Muscle of leg (tissue), 11 donors: Measurements from ENCODE around the gene C3. TPM values are rescaled to one million over a fixed set of nuclear protein-coding genes. Genes with fewer than 3 reads are reported as not detected.
"Not testable (repeated sequence)": the region's sequence is repeated elsewhere in the genome, so short reads cannot be mapped to it uniquely, and the experiment has no call there.

Experiments
- DNase-seq: peaks from one replicate; pipeline ENCODE4 v3.0.0; 2013
- H3K27ac ChIP-seq: one replicate; pipeline ENCODE4 v1.5.1; 2013; ENCODE audit warnings: mild to moderate bottlenecking, low read length, control low read depth
- H3K27me3 ChIP-seq: one replicate; pipeline ENCODE4 v1.6.1; 2013; ENCODE audit warnings: low read length; ENCODE audit not compliant: control insufficient read depth, insufficient read depth
- H3K36me3 ChIP-seq: one replicate; pipeline ENCODE4 v1.6.1; 2013; ENCODE audit warnings: low read length; ENCODE audit not compliant: control insufficient read depth, insufficient read depth
- H3K4me1 ChIP-seq: one replicate; pipeline ENCODE4 v1.6.1; 2013; ENCODE audit warnings: low read length; ENCODE audit not compliant: control insufficient read depth, insufficient read depth
- H3K4me3 ChIP-seq: one replicate; pipeline ENCODE4 v1.5.1; 2013; ENCODE audit warnings: low read length, control low read depth
- H3K9me3 ChIP-seq: replicated peaks from 2 replicates; pipeline ENCODE4 v1.6.1; 2013; ENCODE audit warnings: low read depth, low read length; ENCODE audit not compliant: control insufficient read depth
- WGBS: methylation state at CpG from one replicate; pipeline ENCODE4 v1.1.5; 2013; ENCODE audit warnings: missing lambda C conversion rate; ENCODE audit not compliant: insufficient coverage; 5-methylcytosine and 5-hydroxymethylcytosine counted together
- polyA plus RNA-seq, 8 donors: library from polyadenylated mRNA; unstranded; fragments of 120-200 nt; gene quantifications; one replicate each; pipeline versions ENCODE4 v1.2.1 to v1.2.3, GENCODE V29; 2013; ENCODE audit warnings: inconsistent platforms in 1 of 8, low replicate concordance in 1 of 8; ENCODE audit not compliant: insufficient read length in 8 of 8, insufficient read depth in 1 of 8
- total RNA-seq: library from RNA; stranded (reverse); fragments of 120-200 nt; gene quantifications from one replicate; pipeline ENCODE4 v1.2.4, GENCODE V29; 2013

Gene C3
- total and polyA plus RNA-seq, 9 donors = 1.2 to 11.1 (median 3.3) TPM

GRCh38 chr19:6713773-6714692, 6.4 kb downstream of the C3 start:
- Histone ChIP-seq H3K9me3 (no peaks in the 10 kb centered on the region), H3K27ac (no peak overlapping the region), H3K4me3 (no peak overlapping the region), H3K4me1 (no peaks in the 10 kb centered on the region), H3K36me3 (no peaks in the 10 kb centered on the region), H3K27me3 (peaks cover 23% of the 10 kb centered on the region)
- DNase-seq = no peak
- WGBS = 64% methylated on average over 8 of the region's 24 CpGs

- no peaks in the 10 kb centered on the region for H3K36me3 ChIP-seq
- DNase-seq = no peak
- H3K27me3 ChIP-seq = peaks cover 28% of the 10 kb centered on the region
- H3K4me3 ChIP-seq = no peak overlapping the region
- no peaks in the 10 kb centered on the region for H3K4me1 ChIP-seq
- H3K27ac ChIP-seq = no peak overlapping the region
- 83% methylated on average over 14 of the region's 20 CpGs for WGBS
- H3K9me3 ChIP-seq = no peaks in the 10 kb centered on the region
Observed at GRCh38 chr19:6712692-6713670, 7.5 kb downstream of the C3 start.

- H3K4me1 ChIP-seq = no peaks in the 10 kb centered on the region
- DNase-seq = no peak
- no peaks in the 10 kb centered on the region for H3K36me3 ChIP-seq
- no peak overlapping the region for H3K4me3 ChIP-seq
- H3K27ac ChIP-seq = no peak overlapping the region
- H3K9me3 ChIP-seq = no peaks in the 10 kb centered on the region
- 91% methylated on average over 11 of the region's 16 CpGs for WGBS
- peaks cover 30% of the 10 kb centered on the region for H3K27me3 ChIP-seq
Observed at GRCh38 chr19:6712231-6712630, 8.2 kb downstream of the C3 start.

GRCh38 chr19:6711605-6712004, 8.8 kb downstream of the C3 start:
- DNase-seq = no peak
- H3K36me3 ChIP-seq = no peaks in the 10 kb centered on the region
- no peak overlapping the region for H3K27ac ChIP-seq
- H3K4me1 ChIP-seq = no peaks in the 10 kb centered on the region
- no peaks in the 10 kb centered on the region for H3K9me3 ChIP-seq
- H3K27me3 ChIP-seq = peaks cover 30% of the 10 kb centered on the region
- H3K4me3 ChIP-seq = no peak overlapping the region
- 66% methylated on average over 7 of the region's 10 CpGs for WGBS

GRCh38 chr19:6711078-6711361, 9.4 kb downstream of the C3 start:
- Histone ChIP-seq H3K27ac (no peak overlapping the region), H3K4me3 (no peak overlapping the region), H3K4me1 (no peaks in the 10 kb centered on the region), H3K27me3 (peaks cover 30% of the 10 kb centered on the region), H3K9me3 (no peaks in the 10 kb centered on the region), H3K36me3 (no peaks in the 10 kb centered on the region)
- WGBS = 37% methylated on average over 8 of the region's 9 CpGs
- DNase-seq = no peak

- peaks cover 30% of the 10 kb centered on the region for H3K27me3 ChIP-seq
- H3K27ac ChIP-seq = no peak overlapping the region
- H3K9me3 ChIP-seq = no peaks in the 10 kb centered on the region
- no peaks in the 10 kb centered on the region for H3K4me1 ChIP-seq
- no peak for DNase-seq
- 11% methylated on average over 27 of the region's 30 CpGs for WGBS
- no peaks in the 10 kb centered on the region for H3K36me3 ChIP-seq
- no peak overlapping the region for H3K4me3 ChIP-seq
Observed at GRCh38 chr19:6710273-6711077, 10.0 kb downstream of the C3 start.

GRCh38 chr19:6709549-6709948, 10.9 kb downstream of the C3 start:
- WGBS = 34% methylated on average over 11 of the region's 14 CpGs
- Histone ChIP-seq H3K36me3 (no peaks in the 10 kb centered on the region), H3K27me3 (peaks cover 30% of the 10 kb centered on the region), H3K9me3 (no peaks in the 10 kb centered on the region), H3K4me3 (no peak overlapping the region), H3K27ac (no peak overlapping the region), H3K4me1 (no peaks in the 10 kb centered on the region)
- no peak for DNase-seq

- not testable (repeated sequence) for DNase-seq, H3K27ac ChIP-seq, H3K36me3 ChIP-seq, H3K4me1 ChIP-seq, H3K9me3 ChIP-seq, H3K4me3 ChIP-seq
- H3K27me3 ChIP-seq = peaks cover 30% of the 10 kb centered on the region
- WGBS = 69% methylated on average over 8 of the region's 12 CpGs
Observed at GRCh38 chr19:6708913-6709312, 11.5 kb downstream of the C3 start.

GRCh38 chr19:6708346-6708745, 12.1 kb downstream of the C3 start:
- Histone ChIP-seq H3K4me3 (no peak overlapping the region), H3K9me3 (no peaks in the 10 kb centered on the region), H3K27ac (no peak overlapping the region), H3K36me3 (no peaks in the 10 kb centered on the region), H3K4me1 (no peaks in the 10 kb centered on the region), H3K27me3 (peaks cover 30% of the 10 kb centered on the region)
- WGBS = 67% methylated on average over 3 of the region's 3 CpGs
- DNase-seq = no peak
